Spleen (tissue), 7 donors: ENCODE data around the gene PHF21A.

ENCODE experiments used
- CTCF ChIP-seq, 11 experiments: fragments of 200-600 bp in 7 of 11; fragments of 450-650 bp in 4 of 11; sonication (generic) in 4 of 11; IDR thresholded peaks in 8 of 11; conservative IDR thresholded peaks in 3 of 11; 1 replicate in 7 of 11; 2 replicates in 4 of 11; pipeline versions ENCODE4 v1.4.0 to v1.8.0; 2016 to 2021; ENCODE audit warnings: antibody characterized with exemption in 11 of 11, inconsistent platforms in 4 of 11, mild to moderate bottlenecking in 1 of 11
- POLR2A ChIP-seq, 3 donors: fragments of 450-650 bp; IDR thresholded peaks; one replicate each; pipeline ENCODE4 v1.5.1; 2017; ENCODE audit warnings: antibody characterized with exemption in 3 of 3, mild to moderate bottlenecking in 1 of 3
- POLR2AphosphoS5 ChIP-seq, 3 donors: sonication (generic); formaldehyde crosslinking; IDR thresholded peaks; one replicate each; pipeline ENCODE4 v1.5.1; 2017; ENCODE audit warnings: antibody characterized with exemption in 3 of 3
- donor health status: DM: no; HTN: no; CAD: no; lungs with moderate emphysema.
- donor health status: DM: no; HTN: no; CAD: no.
- donor health status: DM: no; HTN: no; CAD: no.

- TF ChIP-seq POLR2AphosphoS5 (IDR thresholded peaks at IDR 0.05): no peak
- no peak for TF ChIP-seq CTCF (IDR thresholded peaks at IDR 0.05 in 8 of 11, conservative IDR thresholded peaks at IDR 0.05 in 3 of 11)
- no peak for TF ChIP-seq POLR2A (IDR thresholded peaks at IDR 0.05)
Observed at GRCh38 chr11:46090375-46090774, 30.9 kb downstream of the PHF21A start.
